ENCODE results near the gene STXBP6. TPM values are rescaled to one million over a fixed set of nuclear protein-coding genes. Genes with fewer than 3 reads are reported as not detected.

Gene STXBP6
- total and polyA plus RNA-seq, 9 donors, result 1.0 to 9.3 (median 5.5) TPM

GRCh38 chr14:25001156-25001555, 48.8 kb downstream of the STXBP6 start:
- DNase-seq, result no peak
- 85 to 95% (median 94%) methylated on average over 1 of the region's 1 CpG for WGBS, 3 donors
- H3K27ac ChIP-seq, result no peak overlapping the region

GRCh38 chr14:24999157-24999556, 50.8 kb downstream of the STXBP6 start:
- TF ChIP-seq EP300 (IDR thresholded peaks at IDR 0.05) (no peak), CTCF (IDR thresholded peaks at IDR 0.05) (no peak), POLR2A (IDR thresholded peaks at IDR 0.05) (no peak)
- intact Hi-C loops (cut with DNase I), result no loop called here
- no peaks in the 10 kb centered on the region for H3K36me3 ChIP-seq
- DNase-seq, result no peak
- no peaks in the 10 kb centered on the region for H3K27me3 ChIP-seq
- no peak overlapping the region for H3K4me3 ChIP-seq
- H3K27ac ChIP-seq, result no peak overlapping the region
- 91 to 96% (median 94%) methylated on average over 4 of the region's 4 CpGs for WGBS, 3 donors
- H3K9me3 ChIP-seq, result no peaks in the 10 kb centered on the region
- H3K4me1 ChIP-seq (ENCODE audit: insufficient read depth), result no peaks in the 10 kb centered on the region

More at GRCh38 chr14:25001156-25001555, 48.8 kb downstream of the STXBP6 start:
- Histone ChIP-seq H3K4me1 (ENCODE audit: insufficient read depth) (no peaks in the 10 kb centered on the region), H3K36me3 (no peaks in the 10 kb centered on the region), H3K27me3 (no peaks in the 10 kb centered on the region), H3K9me3 (no peaks in the 10 kb centered on the region), H3K4me3 (no peak overlapping the region)
- intact Hi-C loops (cut with DNase I), result no loop called here
- TF ChIP-seq EP300 (IDR thresholded peaks at IDR 0.05) (no peak), CTCF (IDR thresholded peaks at IDR 0.05) (no peak), POLR2A (IDR thresholded peaks at IDR 0.05) (no peak)

- Histone ChIP-seq H3K9me3 (no peaks in the 10 kb centered on the region), H3K4me3 (no peak overlapping the region), H3K36me3 (no peaks in the 10 kb centered on the region), H3K27me3 (no peaks in the 10 kb centered on the region), H3K4me1 (ENCODE audit: insufficient read depth) (no peaks in the 10 kb centered on the region), H3K27ac (no peak overlapping the region)
- no peak for TF ChIP-seq POLR2A (IDR thresholded peaks at IDR 0.05)
- no peak for TF ChIP-seq EP300 (IDR thresholded peaks at IDR 0.05)
- TF ChIP-seq CTCF (IDR thresholded peaks at IDR 0.05), result no peak
- intact Hi-C loops (cut with DNase I), result no loop called here
- no peak for DNase-seq
- 76 to 82% (median 82%) methylated on average over 6 of the region's 6 CpGs for WGBS, 3 donors
Measured at GRCh38 chr14:24996930-24997725, 52.8 kb downstream of the STXBP6 start.

GRCh38 chr14:24995016-24995415, 54.9 kb downstream of the STXBP6 start:
- intact Hi-C loops (cut with DNase I), result no loop called here
- no peaks in the 10 kb centered on the region for H3K9me3 ChIP-seq
- no peak overlapping the region for H3K4me3 ChIP-seq
- no peak for DNase-seq
- H3K4me1 ChIP-seq (ENCODE audit: insufficient read depth), result no peaks in the 10 kb centered on the region
- TF ChIP-seq POLR2A (IDR thresholded peaks at IDR 0.05), result no peak
- TF ChIP-seq EP300 (IDR thresholded peaks at IDR 0.05), result no peak
- TF ChIP-seq CTCF (IDR thresholded peaks at IDR 0.05), result no peak
- H3K36me3 ChIP-seq, result no peaks in the 10 kb centered on the region
- H3K27me3 ChIP-seq, result no peaks in the 10 kb centered on the region
- H3K27ac ChIP-seq, result no peak overlapping the region
- 91 to 94% (median 92%) methylated on average over 4 of the region's 4 CpGs for WGBS, 3 donors
